GM06990 (cell line): ENCODE data around the gene ADGRG3.
A peak's percentile ranks its signal among the peaks of the same experiment; 100 is the strongest.

Source experiments
- DNase-seq: peaks from one replicate; pipeline ENCODE4 v3.0.0-alpha.2; 2011; ENCODE audit not compliant: insufficient read length; ENCODE audit errors: extremely low read depth
- H3K27me3 ChIP-seq: replicated peaks from 2 replicates; pipeline ENCODE4 v1.6.0; 2011; ENCODE audit warnings: low read length; ENCODE audit not compliant: control insufficient read depth, insufficient read depth
- H3K36me3 ChIP-seq: 2 replicates; pipeline ENCODE4 v1.5.1; 2011; ENCODE audit warnings: low read length; ENCODE audit not compliant: control insufficient read depth, insufficient read depth
- H3K4me3 ChIP-seq: replicated peaks from 2 replicates; pipeline ENCODE4 v1.5.1; 2011; ENCODE audit warnings: low read depth, mild to moderate bottlenecking, control low read depth, low read length
- TF ChIP-seq, protein P1 (sequence below): IDR thresholded peaks from 2 replicates; pipeline ENCODE4 v1.5.1; 2011; ENCODE audit warnings: low read length, control low read depth, mild to moderate bottlenecking, inconsistent platforms; ENCODE audit not compliant: insufficient read depth, poor library complexity, severe bottlenecking

ADGRG3 gene

GRCh38 chr16:57693550-57693949 lies 25.4 kb downstream of the ADGRG3 start:
- H3K27me3 ChIP-seq: no peaks in the 10 kb centered on the region
- TF ChIP-seq, protein P1, sequence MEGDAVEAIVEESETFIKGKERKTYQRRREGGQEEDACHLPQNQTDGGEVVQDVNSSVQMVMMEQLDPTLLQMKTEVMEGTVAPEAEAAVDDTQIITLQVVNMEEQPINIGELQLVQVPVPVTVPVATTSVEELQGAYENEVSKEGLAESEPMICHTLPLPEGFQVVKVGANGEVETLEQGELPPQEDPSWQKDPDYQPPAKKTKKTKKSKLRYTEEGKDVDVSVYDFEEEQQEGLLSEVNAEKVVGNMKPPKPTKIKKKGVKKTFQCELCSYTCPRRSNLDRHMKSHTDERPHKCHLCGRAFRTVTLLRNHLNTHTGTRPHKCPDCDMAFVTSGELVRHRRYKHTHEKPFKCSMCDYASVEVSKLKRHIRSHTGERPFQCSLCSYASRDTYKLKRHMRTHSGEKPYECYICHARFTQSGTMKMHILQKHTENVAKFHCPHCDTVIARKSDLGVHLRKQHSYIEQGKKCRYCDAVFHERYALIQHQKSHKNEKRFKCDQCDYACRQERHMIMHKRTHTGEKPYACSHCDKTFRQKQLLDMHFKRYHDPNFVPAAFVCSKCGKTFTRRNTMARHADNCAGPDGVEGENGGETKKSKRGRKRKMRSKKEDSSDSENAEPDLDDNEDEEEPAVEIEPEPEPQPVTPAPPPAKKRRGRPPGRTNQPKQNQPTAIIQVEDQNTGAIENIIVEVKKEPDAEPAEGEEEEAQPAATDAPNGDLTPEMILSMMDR: no peak
- H3K4me3 ChIP-seq: no peak overlapping the region
- no peaks in the 10 kb centered on the region for H3K36me3 ChIP-seq
- no peak for DNase-seq

GRCh38 chr16:57694231-57694724 lies 26.2 kb downstream of the ADGRG3 start:
- TF ChIP-seq, protein P1: no peak
- no peak overlapping the region for H3K4me3 ChIP-seq
- H3K36me3 ChIP-seq: no peaks in the 10 kb centered on the region
- no peaks in the 10 kb centered on the region for H3K27me3 ChIP-seq
- DNase-seq: no peak

GRCh38 chr16:57694725-57695679 lies 26.9 kb downstream of the ADGRG3 start, which contains the start of gene DRC7:
DRC7 (plus strand) TSS chr16:57694806; CDS start chr16:57697950, 3,144 bp downstream.
- Histone ChIP-seq H3K27me3 (no peaks in the 10 kb centered on the region), H3K36me3 (no peaks in the 10 kb centered on the region), H3K4me3 (no peak within 1 kb of the TSS)
- DNase-seq: peak; percentile 28
- TF ChIP-seq, protein P1: no peak

DNA sequence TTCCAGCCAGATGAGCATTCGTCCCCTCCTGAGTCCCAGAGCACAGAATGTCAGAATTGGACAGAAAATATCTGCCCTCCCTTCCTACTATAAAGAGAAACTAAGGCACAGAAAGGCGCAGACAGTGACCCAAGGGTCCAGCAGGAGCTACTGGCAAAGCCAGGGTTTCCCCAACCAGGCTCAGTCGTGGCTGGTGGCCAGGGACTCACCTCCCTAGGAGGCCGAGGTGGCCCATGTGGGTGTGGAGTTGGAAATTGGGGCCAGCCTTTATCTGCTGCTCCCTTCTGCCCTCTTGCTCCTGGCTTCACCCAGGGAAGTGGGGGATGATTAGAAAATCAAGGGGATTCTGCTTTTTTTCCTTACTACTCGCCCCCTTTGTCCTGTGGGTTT lies 27.6 kb downstream of the ADGRG3 start:
- H3K4me3 ChIP-seq: no peak overlapping the region

DNA sequence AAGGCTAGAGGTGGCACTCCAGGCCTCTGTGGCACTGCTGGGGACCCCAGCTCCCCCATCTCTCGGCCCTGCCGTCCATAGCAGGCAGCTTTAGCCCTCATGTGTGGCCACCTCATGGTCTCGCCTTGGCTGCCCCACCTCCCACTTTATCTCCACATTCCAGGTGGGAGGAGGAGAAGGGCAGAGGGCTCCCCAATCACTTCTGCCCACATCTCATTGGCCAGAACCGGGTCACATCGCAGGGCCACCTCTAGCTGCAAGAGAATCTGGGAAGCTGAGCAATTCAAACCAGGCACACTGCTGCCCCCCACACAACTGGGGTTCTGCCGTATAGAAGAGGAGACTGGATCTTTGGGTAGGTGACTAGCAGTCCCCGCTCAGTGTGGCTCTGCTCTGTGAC lies 28.1 kb downstream of the ADGRG3 start:
- TF ChIP-seq, protein P1: no peak
- no peaks in the 10 kb centered on the region for H3K27me3 ChIP-seq
- H3K36me3 ChIP-seq: no peaks in the 10 kb centered on the region
- H3K4me3 ChIP-seq: no peak overlapping the region
- no peak for DNase-seq

More for the DNA sequence above, 27.6 kb downstream of the ADGRG3 start:
- TF ChIP-seq, protein P1: no peak
- Histone ChIP-seq H3K36me3 (no peaks in the 10 kb centered on the region), H3K27me3 (no peaks in the 10 kb centered on the region)
- DNase-seq: no peak
